Stomach (tissue), 9 donors: Measurements from ENCODE around the gene C1orf35. TPM values are rescaled to one million over a fixed set of nuclear protein-coding genes. Genes with fewer than 3 reads are reported as not detected.
A peak's percentile ranks its signal among the peaks of the same experiment; 100 is the strongest.

Experiments
- DNase-seq, 2 donors: peaks; one replicate each; pipeline versions ENCODE4 v3.0.0 to v3.0.0-alpha.2; 2013 to 2019
- H3K27ac ChIP-seq, 5 donors: fragments of 200-600 bp in 4 of 5; sonication (generic) in 4 of 5; one replicate each; pipeline ENCODE4 v1.5.1; 2013 to 2019; ENCODE audit warnings: mild to moderate bottlenecking in 1 of 5, moderate library complexity in 1 of 5
- H3K27me3 ChIP-seq, 3 donors: fragments of 200-600 bp; sonication (generic); one replicate each; pipeline ENCODE4 v1.5.1; 2017 to 2019; ENCODE audit warnings: mixed run types in 1 of 3
- H3K36me3 ChIP-seq, 4 donors: fragments of 200-600 bp; sonication (generic); 1 replicate in 3 of 4; 2 replicates in 1 of 4; pipeline ENCODE4 v1.5.1; 2016 to 2019
- H3K4me1 ChIP-seq, 4 donors: fragments of 200-600 bp; sonication (generic); one replicate each; pipeline ENCODE4 v1.5.1; 2016 to 2019
- H3K4me3 ChIP-seq, 4 donors: fragments of 200-600 bp; sonication (generic) in 3 of 4; one replicate each; pipeline ENCODE4 v1.5.1; 2016 to 2019; ENCODE audit warnings: mild to moderate bottlenecking in 1 of 4
- H3K9me3 ChIP-seq, 4 donors: fragments of 200-600 bp; sonication (generic); one replicate each; pipeline ENCODE4 v1.5.1; 2016 to 2019
- EP300 ChIP-seq: sonication (generic); formaldehyde crosslinking; IDR thresholded peaks from one replicate; pipeline ENCODE4 v1.6.1; 2017; ENCODE audit warnings: antibody characterized with exemption
- POLR2A ChIP-seq, 4 donors: fragments of 450-650 bp; IDR thresholded peaks; one replicate each; pipeline ENCODE4 v1.6.1; 2016; ENCODE audit warnings: antibody characterized with exemption in 4 of 4, control low read depth in 2 of 4, mild to moderate bottlenecking in 1 of 4, moderate library complexity in 1 of 4
- POLR2AphosphoS5 ChIP-seq, 3 donors: sonication (generic); formaldehyde crosslinking; IDR thresholded peaks; one replicate each; pipeline ENCODE4 v1.6.1; 2016; ENCODE audit warnings: antibody characterized with exemption in 3 of 3
- whole genome bisulfite sequencing, 5 donors: extraction: QIAGEN DNeasy Blood & Tissue Kit in 3 of 5; methylation state at CpG; one replicate each; pipeline versions ENCODE4 v1.1.5 to v1.1.7; 2013 to 2018; 5-methylcytosine and 5-hydroxymethylcytosine counted together
- intact Hi-C: fragments of 100-400 bp; cut with DNase I; formaldehyde crosslinking; loops from one replicate; pipeline ENCODE4 v1.15.1; 2023; ENCODE audit warnings: low total_unique reads
- polyA plus RNA-seq, 3 donors: library from polyadenylated mRNA; stranded (reverse); fragments of 200-250 nt; gene quantifications; one replicate each; pipeline ENCODE4 v1.2.3, GENCODE V29; 2013
- total RNA-seq, 5 donors: library from RNA; depleted of rRNA; stranded (reverse); fragments of >200 nt; gene quantifications; one replicate each; pipeline versions ENCODE4 v1.1.0 to v1.2.3, GENCODE V29; 2014 to 2016
- TF ChIP-seq, protein P1 (sequence below), 7 experiments: fragments of 450-650 bp in 4 of 7; fragments of 200-600 bp in 3 of 7; sonication (generic) in 3 of 7; IDR thresholded peaks; one replicate each; pipeline ENCODE4 v1.5.1; 2016 to 2019; ENCODE audit warnings: antibody characterized with exemption in 7 of 7, control low read depth in 2 of 7, mild to moderate bottlenecking in 1 of 7
- donor health status: healthy with polysubstance abuse.
- donor health status: Bipolar disorder and iron deficiency.
- donor health status: healthy.

The C1orf35 gene
- total and polyA plus RNA-seq, 8 donors: 0.58 to 94.7 (median 11.8) TPM

DNA sequence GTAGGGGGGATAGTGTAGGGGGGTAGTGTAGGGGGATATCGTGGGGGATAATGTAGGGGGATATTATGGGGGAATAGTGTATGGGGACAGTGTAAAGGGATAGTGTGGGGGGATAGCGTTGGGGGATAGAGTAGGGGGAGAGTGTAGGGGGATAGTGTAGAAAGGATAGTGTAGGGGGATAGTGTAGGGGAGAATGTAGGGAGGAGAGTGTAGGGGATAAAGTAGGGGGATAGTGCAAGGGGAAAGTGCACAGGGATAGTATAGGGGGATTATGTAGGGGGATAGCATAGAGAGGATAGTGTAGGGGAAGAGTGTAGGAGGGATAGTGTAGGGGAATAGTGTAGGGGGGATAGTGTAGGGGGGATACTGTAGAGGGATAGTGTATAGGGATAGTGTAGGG is 33.0 kb downstream of the C1orf35 start:
- H3K27ac ChIP-seq: no peak overlapping the region
- H3K36me3 ChIP-seq: no peaks in the 10 kb centered on the region
- WGBS, 5 donors: 39 to 57% (median 49%) methylated on average over 2 of the region's 2 CpGs
- H3K27me3 ChIP-seq: peaks cover 0 to 75% (median 28%) of the 10 kb centered on the region in 3 donors
- DNase-seq: no peak
- no peak for TF ChIP-seq POLR2A (IDR thresholded peaks at IDR 0.05)
- no peak for TF ChIP-seq EP300
- no peak for TF ChIP-seq POLR2AphosphoS5 (IDR thresholded peaks at IDR 0.05)
- TF ChIP-seq, protein P1, sequence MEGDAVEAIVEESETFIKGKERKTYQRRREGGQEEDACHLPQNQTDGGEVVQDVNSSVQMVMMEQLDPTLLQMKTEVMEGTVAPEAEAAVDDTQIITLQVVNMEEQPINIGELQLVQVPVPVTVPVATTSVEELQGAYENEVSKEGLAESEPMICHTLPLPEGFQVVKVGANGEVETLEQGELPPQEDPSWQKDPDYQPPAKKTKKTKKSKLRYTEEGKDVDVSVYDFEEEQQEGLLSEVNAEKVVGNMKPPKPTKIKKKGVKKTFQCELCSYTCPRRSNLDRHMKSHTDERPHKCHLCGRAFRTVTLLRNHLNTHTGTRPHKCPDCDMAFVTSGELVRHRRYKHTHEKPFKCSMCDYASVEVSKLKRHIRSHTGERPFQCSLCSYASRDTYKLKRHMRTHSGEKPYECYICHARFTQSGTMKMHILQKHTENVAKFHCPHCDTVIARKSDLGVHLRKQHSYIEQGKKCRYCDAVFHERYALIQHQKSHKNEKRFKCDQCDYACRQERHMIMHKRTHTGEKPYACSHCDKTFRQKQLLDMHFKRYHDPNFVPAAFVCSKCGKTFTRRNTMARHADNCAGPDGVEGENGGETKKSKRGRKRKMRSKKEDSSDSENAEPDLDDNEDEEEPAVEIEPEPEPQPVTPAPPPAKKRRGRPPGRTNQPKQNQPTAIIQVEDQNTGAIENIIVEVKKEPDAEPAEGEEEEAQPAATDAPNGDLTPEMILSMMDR (IDR thresholded peaks at IDR 0.05): no peak
- H3K4me3 ChIP-seq: no peak overlapping the region
- intact Hi-C loops: loop anchor here (10.0 kb wide), 1 partner anchor 285 kb away; no protein-coding TSS in a partner anchor
- H3K9me3 ChIP-seq: no peaks in the 10 kb centered on the region
- no peaks in the 10 kb centered on the region for H3K4me1 ChIP-seq

DNA sequence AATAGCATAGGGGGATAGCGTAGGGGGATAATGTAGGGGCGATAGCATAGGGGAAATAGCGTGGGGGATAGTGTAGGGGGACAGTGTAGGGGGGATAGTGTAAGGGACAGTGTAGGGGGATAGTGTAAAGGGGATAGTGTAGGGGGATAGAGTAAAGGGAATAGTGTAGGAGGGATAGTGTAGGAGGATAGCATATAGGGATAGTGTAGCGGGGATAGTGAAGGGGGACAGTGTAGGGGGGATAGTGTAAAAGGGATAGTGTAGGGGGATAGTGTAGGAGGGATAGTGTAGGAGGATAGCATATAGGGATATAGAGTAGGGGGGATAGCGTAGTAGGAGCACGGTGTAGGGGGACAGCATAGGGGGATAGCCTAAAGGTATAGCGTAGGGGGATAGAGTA is 34.8 kb downstream of the C1orf35 start:
- TF ChIP-seq EP300 (no peak), POLR2A (IDR thresholded peaks at IDR 0.05) (no peak), POLR2AphosphoS5 (IDR thresholded peaks at IDR 0.05) (no peak)
- TF ChIP-seq, protein P1 (IDR thresholded peaks at IDR 0.05): no peak
- H3K27me3 ChIP-seq: peaks cover 0 to 87% (median 45%) of the 10 kb centered on the region in 3 donors
- no peaks in the 10 kb centered on the region for H3K36me3 ChIP-seq
- no peak overlapping the region for H3K4me3 ChIP-seq
- no peak for DNase-seq
- no peaks in the 10 kb centered on the region for H3K9me3 ChIP-seq
- intact Hi-C loops: no loop called here
- no peaks in the 10 kb centered on the region for H3K4me1 ChIP-seq
- 72 to 78% (median 75%) methylated on average over 7 of the region's 7 CpGs for WGBS, 5 donors
- H3K27ac ChIP-seq: no peak overlapping the region

GRCh38 chr1:228066891-228067654 is 36.1 kb downstream of the C1orf35 start:
- DNase-seq: peak in 1 of 2 donors; percentile 20
- TF ChIP-seq, protein P1 (IDR thresholded peaks at IDR 0.05): no peak
- TF ChIP-seq POLR2A (IDR thresholded peaks at IDR 0.05) (no peak), POLR2AphosphoS5 (IDR thresholded peaks at IDR 0.05) (no peak), EP300 (no peak)
- intact Hi-C loops: no loop called here
- WGBS, 5 donors: 54 to 65% (median 59%) methylated on average over 10 of the region's 10 CpGs
- H3K36me3 ChIP-seq: no peaks in the 10 kb centered on the region
- H3K4me3 ChIP-seq: no peak overlapping the region
- no peak overlapping the region for H3K27ac ChIP-seq
- no peaks in the 10 kb centered on the region for H3K9me3 ChIP-seq
- peaks cover 0 to 100% (median 54%) of the 10 kb centered on the region in 3 donors for H3K27me3 ChIP-seq
- H3K4me1 ChIP-seq: no peaks in the 10 kb centered on the region

GRCh38 chr1:228066416-228066815 is 36.7 kb downstream of the C1orf35 start:
- no peaks in the 10 kb centered on the region for H3K9me3 ChIP-seq
- no peaks in the 10 kb centered on the region for H3K4me1 ChIP-seq
- H3K4me3 ChIP-seq: no peak overlapping the region
- no peak overlapping the region for H3K27ac ChIP-seq
- TF ChIP-seq POLR2A (IDR thresholded peaks at IDR 0.05): no peak
- TF ChIP-seq EP300: no peak
- TF ChIP-seq POLR2AphosphoS5 (IDR thresholded peaks at IDR 0.05): no peak
- TF ChIP-seq, protein P1 (IDR thresholded peaks at IDR 0.05): no peak
- H3K36me3 ChIP-seq: no peaks in the 10 kb centered on the region
- WGBS, 5 donors: 35 to 50% (median 41%) methylated on average over 4 of the region's 4 CpGs
- peak in 1 of 2 donors; percentile 21 for DNase-seq
- intact Hi-C loops: no loop called here
- peaks cover 0 to 100% (median 61%) of the 10 kb centered on the region in 3 donors for H3K27me3 ChIP-seq
